Measurements from ENCODE around the gene TUBG1. TPM values are rescaled to one million over a fixed set of nuclear protein-coding genes. Genes with fewer than 3 reads are reported as not detected.

TUBG1 gene
- total RNA-seq, 1 donor from 2014 or later: 45.7 TPM

DNA sequence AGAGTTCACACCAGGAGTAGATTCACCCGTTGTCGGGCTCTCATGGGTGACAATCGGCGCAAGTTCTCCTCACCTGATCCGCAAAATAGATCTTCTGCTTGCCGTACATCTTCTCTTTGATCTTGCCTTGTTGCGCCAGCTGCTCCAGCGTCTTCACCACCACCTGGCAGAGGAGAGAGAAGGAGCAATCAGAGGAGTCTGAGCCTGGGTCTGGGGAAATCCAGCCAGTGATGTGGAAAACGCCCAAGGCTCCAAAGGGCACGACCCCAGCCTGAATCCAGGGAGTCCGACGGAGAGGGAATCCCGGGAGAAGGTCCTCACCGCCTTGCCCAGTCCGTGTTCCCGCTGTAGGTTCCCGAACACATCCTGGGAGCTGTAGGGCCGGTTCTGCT lies 32.3 kb upstream of the TUBG1 start:
- Mint-ChIP-seq H3K27me3 (ENCODE audit: insufficient read depth, low read depth) (peaks cover 6% of the 10 kb centered on the region), H3K9me3 (no peaks in the 10 kb centered on the region), H3K4me3 (peak overlapping the region; percentile 100), H3K36me3 (peaks cover 23% of the 10 kb centered on the region), H3K4me1 (peaks cover 28% of the 10 kb centered on the region), H3K27ac (peak overlapping the region; percentile 87)
- no peaks in the 10 kb centered on the region for H3K9me3 ChIP-seq (ENCODE audit: low read depth)
- H4K20me1 ChIP-seq (ENCODE audit: low read depth): peaks cover 11% of the 10 kb centered on the region
- peaks cover 54% of the 10 kb centered on the region for H3F3A ChIP-seq (ENCODE audit: low read depth)
- H3K9ac ChIP-seq: peak overlapping the region; percentile 86
- H3K27ac ChIP-seq: no peak overlapping the region
- peaks cover 25% of the 10 kb centered on the region for H3K79me2 ChIP-seq (ENCODE audit: low read depth)
- DNase-seq (ENCODE audit: low spot score): no peak
- peak overlapping the region; percentile 79 for H3K4me2 ChIP-seq
- peaks cover 4% of the 10 kb centered on the region for H3K36me3 ChIP-seq
- H3K4me3 ChIP-seq: peak overlapping the region; percentile 67
- peak overlapping the region; percentile 47 for H2AFZ ChIP-seq (replicated peaks)
- peaks cover 14% of the 10 kb centered on the region for H3K4me1 ChIP-seq
- H3K27me3 ChIP-seq: no peaks in the 10 kb centered on the region
- TF ChIP-seq, protein P1, sequence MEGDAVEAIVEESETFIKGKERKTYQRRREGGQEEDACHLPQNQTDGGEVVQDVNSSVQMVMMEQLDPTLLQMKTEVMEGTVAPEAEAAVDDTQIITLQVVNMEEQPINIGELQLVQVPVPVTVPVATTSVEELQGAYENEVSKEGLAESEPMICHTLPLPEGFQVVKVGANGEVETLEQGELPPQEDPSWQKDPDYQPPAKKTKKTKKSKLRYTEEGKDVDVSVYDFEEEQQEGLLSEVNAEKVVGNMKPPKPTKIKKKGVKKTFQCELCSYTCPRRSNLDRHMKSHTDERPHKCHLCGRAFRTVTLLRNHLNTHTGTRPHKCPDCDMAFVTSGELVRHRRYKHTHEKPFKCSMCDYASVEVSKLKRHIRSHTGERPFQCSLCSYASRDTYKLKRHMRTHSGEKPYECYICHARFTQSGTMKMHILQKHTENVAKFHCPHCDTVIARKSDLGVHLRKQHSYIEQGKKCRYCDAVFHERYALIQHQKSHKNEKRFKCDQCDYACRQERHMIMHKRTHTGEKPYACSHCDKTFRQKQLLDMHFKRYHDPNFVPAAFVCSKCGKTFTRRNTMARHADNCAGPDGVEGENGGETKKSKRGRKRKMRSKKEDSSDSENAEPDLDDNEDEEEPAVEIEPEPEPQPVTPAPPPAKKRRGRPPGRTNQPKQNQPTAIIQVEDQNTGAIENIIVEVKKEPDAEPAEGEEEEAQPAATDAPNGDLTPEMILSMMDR (IDR thresholded peaks at IDR 0.05): no peak
- no peak for TF ChIP-seq EZH2 (IDR thresholded peaks at IDR 0.05)
- no peak for TF ChIP-seq EZH2phosphoT487 (IDR thresholded peaks at IDR 0.05)

DNA sequence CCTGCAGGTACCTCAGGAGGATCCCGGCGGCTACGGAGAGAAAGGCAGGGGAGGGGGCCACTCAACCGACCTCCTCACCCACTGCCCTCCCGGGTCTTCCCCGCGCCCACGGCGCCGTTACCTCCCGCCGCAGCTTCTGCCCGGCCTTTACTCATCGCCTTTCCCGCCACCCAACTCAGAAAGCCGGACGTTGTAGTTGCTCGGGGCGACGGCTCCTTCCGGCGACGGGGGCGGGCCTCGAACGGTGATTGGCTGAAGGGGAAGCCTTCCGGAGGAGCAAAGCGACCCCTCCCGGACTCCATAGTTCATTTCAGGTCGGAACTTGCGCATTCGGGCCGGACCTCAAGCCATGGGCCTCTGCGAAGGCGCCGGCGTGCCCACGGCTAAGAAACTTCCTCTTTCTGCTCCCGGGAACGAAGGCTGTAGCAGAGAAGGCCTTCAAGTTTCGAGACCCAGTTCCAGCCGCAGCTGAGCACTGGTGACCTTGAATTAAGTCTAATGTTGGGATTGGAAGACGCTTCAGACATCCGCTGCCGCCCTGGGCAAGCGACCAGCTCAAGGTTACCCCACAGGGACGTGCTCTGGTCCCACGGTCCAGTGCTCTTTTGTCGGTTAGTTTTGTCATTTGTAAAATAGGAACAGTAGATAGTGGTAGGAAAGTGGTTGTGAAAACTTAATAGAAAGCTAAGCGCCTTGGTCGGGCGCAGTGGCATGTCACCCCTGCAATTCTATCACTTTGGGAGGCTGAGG lies 31.8 kb upstream of the TUBG1 start, which contains the start of gene PSMC3IP:
Gene PSMC3IP, minus strand, starts transcription at position 198 of the 750 bp plus-strand sequence. Its CDS starts 43 bp downstream, at position 155.
- H3K4me3 Mint-ChIP-seq: peak within 1 kb of the TSS; percentile 100
- H3F3A ChIP-seq (ENCODE audit: low read depth): peaks cover 48% of the 10 kb centered on the region
- TF ChIP-seq EZH2 (IDR thresholded peaks at IDR 0.05) (no peak), EZH2phosphoT487 (IDR thresholded peaks at IDR 0.05) (no peak)
- TF ChIP-seq, protein P1 (IDR thresholded peaks at IDR 0.05): peak; percentile 57
- peak; percentile 97 for DNase-seq (ENCODE audit: low spot score)
- H3K36me3 ChIP-seq: peaks cover 2% of the 10 kb centered on the region
- H3K27me3 Mint-ChIP-seq (ENCODE audit: insufficient read depth, low read depth): peaks cover 6% of the 10 kb centered on the region
- H2AFZ ChIP-seq (replicated peaks): peak within 1 kb of the TSS; percentile 47
- peak within 1 kb of the TSS; percentile 99 for H3K27ac Mint-ChIP-seq
- peak within 1 kb of the TSS; percentile 67 for H3K4me3 ChIP-seq
- peaks cover 14% of the 10 kb centered on the region for H3K4me1 ChIP-seq
- H4K20me1 ChIP-seq (ENCODE audit: low read depth): peaks cover 11% of the 10 kb centered on the region
- H3K27ac ChIP-seq: no peak within 1 kb of the TSS
- H3K36me3 Mint-ChIP-seq: peaks cover 21% of the 10 kb centered on the region
- H3K4me2 ChIP-seq: peak within 1 kb of the TSS; percentile 79
- no peaks in the 10 kb centered on the region for H3K27me3 ChIP-seq
- H3K9ac ChIP-seq: peak within 1 kb of the TSS; percentile 86
- peaks cover 28% of the 10 kb centered on the region for H3K4me1 Mint-ChIP-seq
- H3K79me2 ChIP-seq (ENCODE audit: low read depth): peaks cover 25% of the 10 kb centered on the region
- H3K9me3 ChIP-seq (ENCODE audit: low read depth): no peaks in the 10 kb centered on the region
- no peaks in the 10 kb centered on the region for H3K9me3 Mint-ChIP-seq

DNA sequence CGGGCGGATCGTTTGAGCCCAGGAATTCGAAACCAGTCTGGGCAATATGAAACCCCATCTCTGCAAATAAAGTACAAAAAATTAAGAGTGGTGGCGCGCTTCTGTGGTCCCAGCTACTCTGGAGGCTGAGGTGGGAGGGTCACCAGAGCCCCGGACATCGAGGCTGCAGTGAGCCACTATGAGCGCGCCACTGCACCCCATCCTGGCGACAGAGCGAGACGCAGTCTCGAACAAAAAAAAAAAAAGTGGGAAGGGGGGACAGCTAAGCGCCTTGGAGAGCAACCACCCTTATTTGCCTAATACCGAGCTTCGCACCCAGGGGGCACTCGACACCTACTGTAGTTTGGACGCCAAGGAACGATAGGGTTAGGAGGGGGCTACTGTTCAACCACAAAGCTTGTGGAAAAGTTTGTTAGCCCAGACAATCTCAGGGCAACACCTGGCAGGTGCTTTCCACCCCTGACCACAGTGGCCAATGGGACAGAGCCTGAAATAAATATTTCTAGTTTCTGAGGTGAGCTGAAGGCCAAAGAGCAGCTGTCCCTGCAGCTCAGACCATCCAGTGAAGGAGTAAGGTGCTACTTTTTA lies 31.1 kb upstream of the TUBG1 start:
- Histone ChIP-seq H3K4me1 (peaks cover 14% of the 10 kb centered on the region), H4K20me1 (ENCODE audit: low read depth) (peaks cover 11% of the 10 kb centered on the region), H3K27ac (no peak overlapping the region), H2AFZ (replicated peaks) (no peak overlapping the region), H3K79me2 (ENCODE audit: low read depth) (peaks cover 25% of the 10 kb centered on the region), H3K27me3 (no peaks in the 10 kb centered on the region), H3K9ac (peak overlapping the region; percentile 42), H3K4me2 (peak overlapping the region; percentile 79), H3K36me3 (no peaks in the 10 kb centered on the region), H3K4me3 (peak overlapping the region; percentile 67), H3K9me3 (ENCODE audit: low read depth) (no peaks in the 10 kb centered on the region), H3F3A (ENCODE audit: low read depth) (peaks cover 41% of the 10 kb centered on the region)
- Mint-ChIP-seq H3K27me3 (ENCODE audit: insufficient read depth, low read depth) (peaks cover 6% of the 10 kb centered on the region), H3K4me1 (peaks cover 28% of the 10 kb centered on the region), H3K27ac (peak overlapping the region; percentile 99), H3K4me3 (peak overlapping the region; percentile 100), H3K9me3 (no peaks in the 10 kb centered on the region), H3K36me3 (peaks cover 23% of the 10 kb centered on the region)
- peak; percentile 92 for DNase-seq (ENCODE audit: low spot score)
- TF ChIP-seq, protein P1 (IDR thresholded peaks at IDR 0.05): peak; percentile 73
- TF ChIP-seq EZH2 (IDR thresholded peaks at IDR 0.05) (peak; percentile 24), EZH2phosphoT487 (IDR thresholded peaks at IDR 0.05) (no peak)
